K562 (cell line): ENCODE measurements around the gene PRR5. TPM values are rescaled to one million over a fixed set of nuclear protein-coding genes. Genes with fewer than 3 reads are reported as not detected.
A peak's percentile ranks its signal among the peaks of the same experiment; 100 is the strongest.

Source experiments
- ADNP ChIP-seq: fragments of 200-800 bp; sonication (Bioruptor generic); IDR thresholded peaks from 2 replicates; pipeline ENCODE4 v1.6.1; 2016; ENCODE audit warnings: missing genetic modification characterization, missing compliant biosample characterization
- BCOR ChIP-seq: fragments of 450-650 bp; IDR thresholded peaks from 2 replicates; pipeline ENCODE4 v1.6.1; 2016
- FOXM1 ChIP-seq, 2 experiments: fragments of 450-650 bp in 1 of 2; sonication (generic) in 1 of 2; formaldehyde crosslinking in 1 of 2; IDR thresholded peaks; 2 replicates each; pipeline versions ENCODE4 v1.6.1 to v1.9.0; 2017 to 2022; ENCODE audit warnings: low read depth in 2 of 2, mild to moderate bottlenecking in 2 of 2, missing genetic modification reagents in 1 of 2, moderate library complexity in 1 of 2
- PHB2 ChIP-seq: fragments of 450-650 bp; IDR thresholded peaks from 2 replicates; pipeline ENCODE4 v1.6.1; 2017; ENCODE audit warnings: low read depth
- RBM25 ChIP-seq: fragments of 200-400 bp; formaldehyde crosslinking; IDR thresholded peaks from 2 replicates; pipeline ENCODE4 v1.6.1; 2018; ENCODE audit warnings: low read length, low read depth, moderate library complexity; ENCODE audit not compliant: severe bottlenecking
- YY1 ChIP-seq, 3 experiments: IDR thresholded peaks; 2 replicates each; pipeline ENCODE4 v1.6.1; 2011; ENCODE audit warnings: low read length in 2 of 3, mild to moderate bottlenecking in 2 of 3, moderate library complexity in 2 of 3, borderline replicate concordance in 1 of 3, control low read depth in 1 of 3, low read depth in 1 of 3; ENCODE audit not compliant: insufficient read depth in 3 of 3, insufficient replicate concordance in 2 of 3, control insufficient read depth in 1 of 3, insufficient read length in 1 of 3; ENCODE audit errors: extremely low read depth in 1 of 3
- ZNF165 ChIP-seq: fragments of 250-450 bp; sonication (Bioruptor Pico); IDR thresholded peaks from 2 replicates; pipeline ENCODE4 v1.4.0; 2020; ENCODE audit warnings: borderline replicate concordance
- ZNF3 ChIP-seq: fragments of 250-450 bp; sonication (Bioruptor Pico); IDR thresholded peaks from 2 replicates; pipeline ENCODE4 v1.5.0; 2021; ENCODE audit warnings: mild to moderate bottlenecking, moderate library complexity
- polyA plus RNA-seq, 8 experiments: library from polyadenylated mRNA; depleted of rRNA in 4 of 8; stranded (reverse) in 5 of 8; unstranded in 3 of 8; fragments of >200 nt; fragmentation: Nextera tagmentation in 2 of 8; fragmentation: Illumina TruSeq in 1 of 8; extraction: Ambion mirVana in 2 of 8; extraction: Trizol in 1 of 8; gene quantifications; 2 replicates each; pipeline versions ENCODE4 v1.2.1 to v1.2.3, GENCODE V29; 2011 to 2014; ENCODE audit warnings: inconsistent platforms in 1 of 8, missing spikeins in 1 of 8
- total RNA-seq, 7 experiments: library from RNA; depleted of rRNA in 6 of 7; stranded (reverse); fragments of >200 nt in 6 of 7; fragmentation: Illumina TruSeq in 2 of 7; extraction: Trizol in 2 of 7; gene quantifications; 2 replicates each; pipeline versions ENCODE4 v1.2.1 to v1.2.3, GENCODE V29; 2011 to 2021; ENCODE audit warnings: low replicate concordance in 1 of 7
- TF ChIP-seq, protein P1 (sequence below), 2 experiments: fragments of 450-650 bp; formaldehyde crosslinking in 1 of 2; IDR thresholded peaks; 2 replicates each; pipeline versions ENCODE4 v1.4.0 to v1.6.1; 2014 to 2020; ENCODE audit warnings: mild to moderate bottlenecking in 2 of 2, borderline replicate concordance in 1 of 2, low read depth in 1 of 2
- TF ChIP-seq, protein P2 (sequence below): fragments of 450-650 bp; conservative IDR thresholded peaks from 2 replicates; pipeline ENCODE4 v1.6.1; 2016; ENCODE audit warnings: missing genetic modification characterization, low read depth, mild to moderate bottlenecking, missing compliant biosample characterization, moderate library complexity
- TF ChIP-seq, protein P3 (sequence below): fragments of 450-650 bp; IDR thresholded peaks from 2 replicates; pipeline ENCODE4 v1.7.0; 2016; ENCODE audit warnings: borderline replicate concordance

Gene PRR5
- total and polyA plus RNA-seq, 9 of the 15 experiments (the other 6 are each of a cell fraction or from before 2014, with no cell fraction given) = 0.13 to 21.0 (median 7.5) TPM

DNA sequence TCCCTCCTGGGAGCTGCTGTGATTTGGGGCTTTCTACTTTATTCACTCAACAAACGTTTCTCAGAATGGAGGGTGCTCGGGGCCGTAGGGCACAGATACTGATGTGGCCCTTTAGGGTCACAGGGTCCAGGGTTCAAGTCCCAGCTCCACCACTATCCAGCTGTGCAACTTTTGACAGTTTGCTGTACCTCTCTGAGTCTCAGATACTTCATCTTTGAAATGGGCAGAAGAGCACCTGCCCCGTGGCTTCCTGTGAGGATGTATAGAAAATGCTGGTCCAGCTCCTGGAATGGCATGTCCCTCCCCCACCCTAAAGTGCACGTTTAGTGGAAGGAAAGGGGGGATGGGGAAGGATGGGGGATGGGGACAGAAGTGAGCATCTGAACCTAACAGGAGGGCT is 21.9 kb upstream of the PRR5 start (continued):
- TF ChIP-seq, protein P1, sequence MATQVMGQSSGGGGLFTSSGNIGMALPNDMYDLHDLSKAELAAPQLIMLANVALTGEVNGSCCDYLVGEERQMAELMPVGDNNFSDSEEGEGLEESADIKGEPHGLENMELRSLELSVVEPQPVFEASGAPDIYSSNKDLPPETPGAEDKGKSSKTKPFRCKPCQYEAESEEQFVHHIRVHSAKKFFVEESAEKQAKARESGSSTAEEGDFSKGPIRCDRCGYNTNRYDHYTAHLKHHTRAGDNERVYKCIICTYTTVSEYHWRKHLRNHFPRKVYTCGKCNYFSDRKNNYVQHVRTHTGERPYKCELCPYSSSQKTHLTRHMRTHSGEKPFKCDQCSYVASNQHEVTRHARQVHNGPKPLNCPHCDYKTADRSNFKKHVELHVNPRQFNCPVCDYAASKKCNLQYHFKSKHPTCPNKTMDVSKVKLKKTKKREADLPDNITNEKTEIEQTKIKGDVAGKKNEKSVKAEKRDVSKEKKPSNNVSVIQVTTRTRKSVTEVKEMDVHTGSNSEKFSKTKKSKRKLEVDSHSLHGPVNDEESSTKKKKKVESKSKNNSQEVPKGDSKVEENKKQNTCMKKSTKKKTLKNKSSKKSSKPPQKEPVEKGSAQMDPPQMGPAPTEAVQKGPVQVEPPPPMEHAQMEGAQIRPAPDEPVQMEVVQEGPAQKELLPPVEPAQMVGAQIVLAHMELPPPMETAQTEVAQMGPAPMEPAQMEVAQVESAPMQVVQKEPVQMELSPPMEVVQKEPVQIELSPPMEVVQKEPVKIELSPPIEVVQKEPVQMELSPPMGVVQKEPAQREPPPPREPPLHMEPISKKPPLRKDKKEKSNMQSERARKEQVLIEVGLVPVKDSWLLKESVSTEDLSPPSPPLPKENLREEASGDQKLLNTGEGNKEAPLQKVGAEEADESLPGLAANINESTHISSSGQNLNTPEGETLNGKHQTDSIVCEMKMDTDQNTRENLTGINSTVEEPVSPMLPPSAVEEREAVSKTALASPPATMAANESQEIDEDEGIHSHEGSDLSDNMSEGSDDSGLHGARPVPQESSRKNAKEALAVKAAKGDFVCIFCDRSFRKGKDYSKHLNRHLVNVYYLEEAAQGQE (IDR thresholded peaks at IDR 0.05; ENCODE audit: borderline replicate concordance) = no peak
- TF ChIP-seq, protein P1 (CRISPR knock-in tag; IDR thresholded peaks at IDR 0.05; ENCODE audit: low read depth) = no peak
- TF ChIP-seq YY1 (IDR thresholded peaks at IDR 0.05; ENCODE audit: borderline replicate concordance in 1 of 3, control insufficient read depth in 1 of 3, extremely low read depth in 1 of 3, insufficient read depth in 3 of 3, insufficient read length in 1 of 3, insufficient replicate concordance in 2 of 3, low read depth in 1 of 3, low read length in 2 of 3) (no peak), ZNF3 (CRISPR knock-in tag) (no peak), FOXM1 (IDR thresholded peaks at IDR 0.05; ENCODE audit: low read depth) (no peak), FOXM1 (CRISPR knock-in tag; IDR thresholded peaks at IDR 0.05; ENCODE audit: low read depth) (no peak), RBM25 (peak; percentile 92), ADNP (tag) (peak; percentile 52; the same call in 1 of the 2 replicates), ZNF165 (CRISPR knock-in tag) (no peak), BCOR (peak; percentile 48; the same call in 1 of the 2 replicates), PHB2 (no peak)
- TF ChIP-seq, protein P2, sequence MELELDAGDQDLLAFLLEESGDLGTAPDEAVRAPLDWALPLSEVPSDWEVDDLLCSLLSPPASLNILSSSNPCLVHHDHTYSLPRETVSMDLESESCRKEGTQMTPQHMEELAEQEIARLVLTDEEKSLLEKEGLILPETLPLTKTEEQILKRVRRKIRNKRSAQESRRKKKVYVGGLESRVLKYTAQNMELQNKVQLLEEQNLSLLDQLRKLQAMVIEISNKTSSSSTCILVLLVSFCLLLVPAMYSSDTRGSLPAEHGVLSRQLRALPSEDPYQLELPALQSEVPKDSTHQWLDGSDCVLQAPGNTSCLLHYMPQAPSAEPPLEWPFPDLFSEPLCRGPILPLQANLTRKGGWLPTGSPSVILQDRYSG (tag) = no peak
- TF ChIP-seq, protein P3, sequence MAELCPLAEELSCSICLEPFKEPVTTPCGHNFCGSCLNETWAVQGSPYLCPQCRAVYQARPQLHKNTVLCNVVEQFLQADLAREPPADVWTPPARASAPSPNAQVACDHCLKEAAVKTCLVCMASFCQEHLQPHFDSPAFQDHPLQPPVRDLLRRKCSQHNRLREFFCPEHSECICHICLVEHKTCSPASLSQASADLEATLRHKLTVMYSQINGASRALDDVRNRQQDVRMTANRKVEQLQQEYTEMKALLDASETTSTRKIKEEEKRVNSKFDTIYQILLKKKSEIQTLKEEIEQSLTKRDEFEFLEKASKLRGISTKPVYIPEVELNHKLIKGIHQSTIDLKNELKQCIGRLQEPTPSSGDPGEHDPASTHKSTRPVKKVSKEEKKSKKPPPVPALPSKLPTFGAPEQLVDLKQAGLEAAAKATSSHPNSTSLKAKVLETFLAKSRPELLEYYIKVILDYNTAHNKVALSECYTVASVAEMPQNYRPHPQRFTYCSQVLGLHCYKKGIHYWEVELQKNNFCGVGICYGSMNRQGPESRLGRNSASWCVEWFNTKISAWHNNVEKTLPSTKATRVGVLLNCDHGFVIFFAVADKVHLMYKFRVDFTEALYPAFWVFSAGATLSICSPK = no peak
